Left kidney (tissue), 8 donors: ENCODE data around the gene SLC28A2. TPM values are rescaled to one million over a fixed set of nuclear protein-coding genes. Genes with fewer than 3 reads are reported as not detected.
"Not testable (repeated sequence)": the region's sequence is repeated elsewhere in the genome, so short reads cannot be mapped to it uniquely, and the experiment has no call there.

Experiments used
- DNase-seq: peaks from one replicate; pipeline ENCODE4 v3.0.0-alpha.2; 2013
- long read RNA-seq, 8 donors: transcript quantifications; one replicate each; lab custom pipeline, GENCODE V29; 2026
- polyA plus RNA-seq: library from polyadenylated mRNA; unstranded; fragments of 120-200 nt; gene quantifications from one replicate; pipeline ENCODE4 v1.2.1, GENCODE V29; 2013; ENCODE audit not compliant: insufficient read length

Gene SLC28A2, protein sequence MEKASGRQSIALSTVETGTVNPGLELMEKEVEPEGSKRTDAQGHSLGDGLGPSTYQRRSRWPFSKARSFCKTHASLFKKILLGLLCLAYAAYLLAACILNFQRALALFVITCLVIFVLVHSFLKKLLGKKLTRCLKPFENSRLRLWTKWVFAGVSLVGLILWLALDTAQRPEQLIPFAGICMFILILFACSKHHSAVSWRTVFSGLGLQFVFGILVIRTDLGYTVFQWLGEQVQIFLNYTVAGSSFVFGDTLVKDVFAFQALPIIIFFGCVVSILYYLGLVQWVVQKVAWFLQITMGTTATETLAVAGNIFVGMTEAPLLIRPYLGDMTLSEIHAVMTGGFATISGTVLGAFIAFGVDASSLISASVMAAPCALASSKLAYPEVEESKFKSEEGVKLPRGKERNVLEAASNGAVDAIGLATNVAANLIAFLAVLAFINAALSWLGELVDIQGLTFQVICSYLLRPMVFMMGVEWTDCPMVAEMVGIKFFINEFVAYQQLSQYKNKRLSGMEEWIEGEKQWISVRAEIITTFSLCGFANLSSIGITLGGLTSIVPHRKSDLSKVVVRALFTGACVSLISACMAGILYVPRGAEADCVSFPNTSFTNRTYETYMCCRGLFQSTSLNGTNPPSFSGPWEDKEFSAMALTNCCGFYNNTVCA
- 1.0 TPM for polyA plus RNA-seq
- long read RNA-seq, donor 1, result 0 reads
- long read RNA-seq, donor 2, result 0 reads
- long read RNA-seq, donor 3, result 0 reads
- long read RNA-seq, donor 4, result 0 reads
- long read RNA-seq, donor 5, result 0 reads
- long read RNA-seq, donor 6, result 0 reads
- long read RNA-seq, donor 7, result 0 reads
- long read RNA-seq, donor 8, full-length matches to known transcripts, result 1 of 1 reads
- long read RNA-seq, donor 8, partial matches to known transcripts, result 0 of 1 reads
- long read RNA-seq, donor 8, other reads (novel, unspliced or antisense), result 0 of 1 reads

DNA sequence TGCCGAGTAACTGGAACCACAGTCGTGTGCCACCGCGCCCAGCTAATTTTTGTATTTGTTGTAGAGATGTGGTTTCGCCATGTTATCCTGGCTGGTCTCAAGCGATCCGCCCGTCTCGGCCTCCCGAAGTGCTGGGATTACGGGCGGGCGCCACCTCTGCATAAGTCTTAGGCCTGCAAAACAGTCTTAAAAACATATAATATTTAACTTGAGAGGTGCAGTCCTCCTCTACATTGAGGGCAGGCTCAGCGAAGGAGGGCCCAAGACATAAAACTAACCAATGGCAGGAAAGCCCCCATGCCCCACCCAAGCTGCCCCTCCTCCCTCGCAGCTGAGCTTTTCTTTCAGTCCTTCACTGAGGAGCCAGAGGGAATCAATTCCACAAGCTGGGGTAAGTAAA, at the start of gene SLC28A2:
Gene SLC28A2, plus strand, starts transcription at position 347 of the 400 bp plus-strand sequence. CDS start 982 bp downstream, outside the sequence.
- DNase-seq, result no peak

DNA sequence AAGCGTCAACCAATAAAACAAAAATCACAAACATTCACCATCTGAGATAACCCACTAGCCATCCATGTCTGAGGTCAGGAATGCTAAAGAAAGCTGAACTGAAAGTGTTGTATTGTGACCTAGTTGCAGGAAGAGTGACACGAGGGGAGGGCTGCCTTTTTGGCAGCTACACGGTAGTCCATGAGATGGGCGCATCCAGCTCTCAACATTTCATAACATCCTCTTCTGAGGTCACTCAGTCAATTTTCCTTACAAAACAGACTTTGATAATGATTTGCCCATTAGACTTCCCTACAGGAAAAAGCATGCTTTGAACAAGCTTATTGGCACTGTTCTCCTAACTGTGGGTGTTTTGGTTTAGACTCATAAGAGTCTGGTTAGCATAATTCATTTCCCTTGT, 48.9 kb upstream of the SLC28A2 start:
- DNase-seq, result no peak

DNA sequence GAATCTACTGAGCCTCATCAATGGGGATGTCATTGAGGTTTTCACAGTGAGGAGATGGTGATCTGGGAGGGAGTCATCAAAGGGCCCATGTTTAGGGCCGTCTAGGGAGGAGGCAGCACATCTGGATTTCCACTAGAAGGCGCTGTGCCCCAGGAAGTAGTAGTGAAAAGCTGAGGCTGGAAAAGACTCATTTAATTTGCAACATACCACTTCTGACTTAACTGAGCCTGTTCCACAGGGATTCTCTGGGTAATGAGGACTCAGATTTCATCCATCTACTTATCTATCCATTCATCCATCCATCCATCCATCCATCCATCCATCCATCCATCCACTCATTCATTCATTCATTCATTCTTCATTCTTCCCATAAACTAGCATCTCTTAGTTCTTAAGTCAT, 46.8 kb upstream of the SLC28A2 start:
- DNase-seq, result peak; percentile 60

DNA sequence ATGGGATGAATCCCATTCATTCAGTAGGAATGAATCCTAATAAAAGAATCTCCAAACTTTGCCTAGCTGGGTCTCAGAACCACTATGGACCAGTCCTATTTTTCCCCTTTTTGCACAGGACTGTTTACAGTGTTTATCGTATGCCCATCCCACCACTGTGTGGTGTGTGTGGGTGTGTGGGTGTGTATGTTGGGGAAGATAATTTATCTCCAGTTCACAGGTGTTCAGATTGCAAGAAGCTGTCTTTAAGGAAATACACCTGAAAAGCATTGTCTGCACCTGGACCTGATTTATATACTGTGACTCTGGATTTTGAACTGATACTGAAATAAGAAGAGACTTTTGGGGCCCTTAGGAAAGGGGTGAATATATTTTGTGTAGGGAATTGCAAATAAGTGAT, 39.5 kb upstream of the SLC28A2 start:
- no peak for DNase-seq

DNA sequence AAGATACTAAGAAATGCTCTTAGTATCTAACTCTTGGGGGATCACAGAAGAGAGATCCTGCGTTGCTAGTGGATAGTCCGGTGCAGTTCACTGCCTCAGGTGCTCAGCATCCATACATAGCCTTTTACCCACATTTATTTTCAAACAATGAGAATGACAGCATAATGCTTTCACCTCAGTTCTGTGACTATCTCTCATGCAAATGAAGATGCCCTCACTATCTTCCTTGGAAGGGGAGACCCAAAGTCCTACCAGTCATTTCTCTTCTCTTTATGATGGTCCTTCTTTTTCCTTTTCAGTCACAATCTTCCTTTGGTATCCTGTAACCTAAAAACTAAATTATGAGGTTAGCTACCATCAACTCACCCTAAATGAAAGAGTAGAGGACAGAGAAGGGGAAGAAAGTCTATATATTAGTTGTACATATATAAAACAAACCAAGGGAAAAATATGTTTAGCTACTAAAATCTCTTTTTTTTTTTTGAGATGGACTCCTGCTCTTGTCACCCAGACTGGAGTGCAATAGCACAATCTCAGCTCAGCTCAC, 30.9 kb upstream of the SLC28A2 start:
- DNase-seq, result no peak

DNA sequence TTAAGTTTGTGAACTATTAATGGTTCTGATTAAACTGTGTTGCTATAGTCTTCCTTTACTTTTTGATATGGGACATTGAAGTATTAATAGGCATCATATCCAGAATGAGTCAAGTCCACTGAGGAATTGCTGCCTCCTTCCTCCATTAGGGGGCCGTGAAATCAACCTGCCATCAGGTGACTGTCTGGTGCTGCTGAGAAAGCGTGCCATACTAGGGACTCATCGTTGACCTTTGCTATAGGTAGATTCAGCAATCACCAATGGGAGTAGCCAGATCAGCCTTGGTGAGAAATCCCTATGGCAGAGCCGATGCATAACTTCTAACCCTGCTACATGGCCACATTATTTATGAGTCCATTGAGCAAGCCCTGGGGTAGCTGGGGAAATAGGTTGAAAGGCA, 30.1 kb upstream of the SLC28A2 start:
- DNase-seq, result no peak

DNA sequence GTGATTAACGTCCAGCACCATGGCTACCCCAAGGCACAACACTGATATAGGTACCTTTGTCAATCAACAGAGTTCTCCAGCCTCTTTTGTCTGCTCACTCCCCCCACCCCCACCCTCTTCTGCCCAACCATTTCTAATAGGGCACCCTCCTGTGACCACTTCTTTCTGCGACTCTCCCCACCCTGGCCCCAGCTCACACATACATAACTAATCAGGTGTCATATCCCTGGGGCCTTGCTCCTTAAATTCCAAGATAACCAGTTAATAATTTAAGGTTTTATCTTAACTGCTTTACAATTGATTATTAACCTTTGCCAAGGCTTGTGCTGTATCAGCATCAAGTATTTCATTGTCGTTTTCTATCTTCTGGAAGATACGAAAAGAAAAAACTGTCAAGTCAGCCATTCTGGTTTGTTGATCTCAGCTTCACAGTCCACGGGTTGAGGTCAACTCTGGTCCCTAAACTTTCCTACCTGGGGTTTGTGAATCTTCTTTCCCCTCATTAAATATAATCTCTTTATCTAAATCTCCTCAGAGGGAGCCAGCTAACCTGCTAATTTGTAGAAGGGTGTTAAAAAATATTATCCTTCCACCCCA, 27.3 kb upstream of the SLC28A2 start:
- no peak for DNase-seq

DNA sequence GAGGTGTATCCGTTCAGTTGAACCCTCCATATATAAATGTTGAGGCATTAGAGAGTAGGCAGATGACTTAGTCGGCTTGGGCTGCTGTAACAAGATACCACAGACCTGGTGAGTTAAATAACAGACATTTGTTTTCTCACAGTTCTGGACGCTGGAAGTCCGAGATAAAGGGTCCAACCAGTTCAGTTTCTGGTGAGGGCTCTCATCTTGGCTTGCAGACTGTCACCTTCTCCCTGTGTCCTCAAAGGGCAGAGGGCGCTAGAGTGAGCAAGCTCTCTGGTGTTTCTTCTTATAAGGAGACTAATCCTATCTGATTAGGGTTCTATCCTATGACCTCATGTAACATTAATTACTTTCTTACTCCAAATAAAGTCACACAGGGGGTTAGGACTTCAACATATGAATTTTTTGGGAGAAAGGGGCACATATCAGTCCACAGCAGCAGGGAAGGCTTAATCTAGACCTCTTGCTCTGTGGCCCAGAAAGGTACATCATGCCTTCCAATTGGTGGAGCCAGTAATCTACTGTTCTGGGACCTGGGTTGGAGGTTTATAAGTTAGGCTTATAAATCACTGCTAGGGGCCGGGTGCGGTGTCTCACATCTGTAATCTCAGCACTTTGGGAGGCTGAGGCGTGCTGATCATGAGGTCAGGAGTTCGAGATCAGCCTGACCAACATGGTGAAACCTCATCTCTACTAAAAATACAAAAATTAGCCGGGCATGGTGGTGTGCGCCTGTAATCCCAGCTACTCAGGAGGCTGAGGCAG, 26.3 kb upstream of the SLC28A2 start:
- DNase-seq, result no peak

DNA sequence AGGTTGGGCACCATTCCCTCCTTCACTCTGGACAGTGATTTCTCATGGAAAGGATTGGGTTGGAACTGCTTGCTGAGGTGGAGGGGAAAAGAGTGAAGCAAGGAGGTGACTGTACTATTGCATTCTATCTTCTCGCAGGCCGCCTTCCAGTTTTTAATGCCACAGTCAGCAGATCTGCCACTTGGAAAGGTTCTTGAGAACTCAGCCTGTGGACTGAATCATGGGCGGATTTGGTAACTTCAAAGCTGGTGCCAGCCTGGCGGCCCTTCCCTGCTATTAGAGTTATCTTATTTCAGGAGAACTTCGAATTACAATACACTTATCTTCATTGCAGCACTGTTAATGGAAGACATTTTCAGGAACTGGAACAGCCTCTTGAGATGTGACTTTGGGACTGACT, 23.1 kb upstream of the SLC28A2 start:
- DNase-seq, result no peak

DNA sequence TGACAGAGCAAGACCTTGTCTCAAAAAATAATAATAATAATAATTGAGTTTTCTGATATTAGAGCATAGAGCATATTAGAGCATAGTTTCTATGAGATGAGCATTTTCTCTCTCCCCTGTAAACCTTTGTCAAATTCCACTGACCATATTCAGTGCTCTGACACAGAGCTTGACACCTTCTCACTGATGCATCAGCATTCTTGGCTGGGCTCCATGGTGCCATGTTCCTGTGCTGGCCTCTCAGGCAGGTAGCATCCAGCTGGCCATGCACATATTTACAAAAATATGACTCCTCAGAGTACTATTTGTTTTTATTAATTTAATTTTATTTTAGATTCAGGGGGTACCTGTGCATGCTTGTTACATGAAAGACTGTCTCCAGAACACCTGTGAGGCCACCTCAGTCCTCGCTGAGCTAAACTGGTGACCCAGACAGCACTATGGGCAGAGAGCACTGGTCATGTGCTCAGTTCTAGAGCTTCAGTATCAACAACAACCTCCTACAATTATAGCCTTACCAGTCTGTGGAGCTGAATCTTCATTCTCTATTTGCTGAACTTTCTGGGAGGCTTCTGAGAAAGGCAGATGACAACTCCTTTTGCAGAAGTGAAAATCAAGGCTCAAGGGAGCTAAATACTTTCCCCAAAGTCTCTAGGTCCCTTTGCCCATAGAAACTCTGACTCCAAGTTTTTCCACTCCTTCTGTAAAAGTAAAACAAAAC, 21.6 kb upstream of the SLC28A2 start:
- no peak for DNase-seq

DNA sequence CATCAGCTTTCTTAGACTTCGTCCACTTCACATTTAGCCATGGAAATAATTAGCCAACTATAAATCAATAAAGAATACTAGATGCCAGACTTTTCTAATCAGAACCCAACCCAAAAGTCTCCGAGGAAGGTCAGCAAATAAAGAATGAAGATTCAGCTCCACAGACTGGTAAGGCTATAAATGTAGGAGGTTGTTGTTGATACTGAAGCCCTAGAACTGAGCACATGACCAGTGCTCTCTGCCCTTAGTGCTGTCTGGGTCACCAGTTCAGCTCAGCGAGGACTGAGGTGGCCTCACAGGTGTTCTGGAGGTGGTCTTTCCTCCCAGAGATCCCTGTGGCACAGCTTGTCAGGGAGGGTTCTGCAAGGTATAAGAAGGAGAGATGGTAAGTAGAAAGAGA, 20.9 kb upstream of the SLC28A2 start:
- no peak for DNase-seq

DNA sequence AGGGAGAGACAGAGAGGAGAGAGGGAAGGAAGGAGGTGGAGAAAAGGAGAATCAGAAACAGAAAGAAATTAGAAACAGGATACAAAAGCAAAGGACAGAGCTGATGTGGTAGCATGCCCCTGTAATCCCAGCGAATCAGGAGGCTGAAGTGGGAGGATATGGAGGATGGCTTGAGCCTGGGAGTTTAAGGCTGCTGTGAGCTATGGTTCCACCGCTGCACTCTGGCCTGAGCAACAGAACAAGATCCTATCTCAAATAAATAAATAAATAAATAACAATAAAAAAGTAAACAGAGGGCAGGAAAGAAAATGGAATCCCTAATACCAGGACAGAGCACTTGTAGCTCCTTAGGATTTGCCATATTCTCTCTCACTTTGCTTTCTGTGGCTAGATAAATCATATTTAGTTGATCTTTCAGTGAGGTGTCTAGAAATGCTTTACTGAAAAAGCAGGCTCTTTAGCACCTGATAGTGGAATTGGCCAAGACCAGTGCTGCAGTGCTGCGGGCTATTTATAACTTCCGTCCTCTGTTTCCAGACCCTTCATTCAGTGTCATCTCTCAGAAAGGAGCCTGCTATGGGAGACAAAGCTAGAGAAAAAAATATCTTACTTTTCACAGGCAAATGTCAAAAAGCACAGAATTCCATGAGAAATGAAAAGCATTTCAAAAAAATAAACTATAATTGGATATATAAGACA, 20.0 kb upstream of the SLC28A2 start:
- DNase-seq, result no peak

DNA sequence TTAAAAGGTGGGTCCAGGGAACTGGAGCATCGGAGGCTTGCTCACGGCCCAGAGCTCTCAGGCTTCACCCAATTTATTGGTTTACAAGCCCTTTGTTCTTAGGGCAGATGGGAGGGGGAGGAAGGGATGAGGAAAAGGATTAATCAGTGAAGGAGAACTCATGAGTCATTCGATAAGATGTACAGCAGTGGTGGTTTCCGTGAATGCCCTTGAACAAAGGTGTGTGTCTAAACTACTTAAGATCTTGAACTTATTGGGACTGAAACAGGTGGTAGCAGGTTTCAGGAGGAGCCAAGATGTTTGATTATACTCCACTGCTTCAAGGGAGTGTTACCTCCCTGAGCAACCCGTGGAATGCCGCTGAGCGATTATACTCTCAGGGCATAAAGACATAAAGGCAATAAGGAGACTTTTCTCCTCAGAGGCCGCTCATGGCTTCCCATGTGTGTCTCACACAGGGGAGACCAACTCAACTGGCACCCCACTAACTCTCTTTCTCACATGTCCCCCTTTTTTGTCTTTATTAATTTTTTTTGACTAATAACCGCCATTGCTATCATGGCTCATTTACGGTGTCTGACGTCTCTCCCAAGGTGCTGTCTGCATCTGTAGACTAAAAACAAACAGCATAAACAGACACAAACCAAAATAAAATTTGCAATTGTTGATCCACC, 17.3 kb upstream of the SLC28A2 start:
- DNase-seq, result no peak

DNA sequence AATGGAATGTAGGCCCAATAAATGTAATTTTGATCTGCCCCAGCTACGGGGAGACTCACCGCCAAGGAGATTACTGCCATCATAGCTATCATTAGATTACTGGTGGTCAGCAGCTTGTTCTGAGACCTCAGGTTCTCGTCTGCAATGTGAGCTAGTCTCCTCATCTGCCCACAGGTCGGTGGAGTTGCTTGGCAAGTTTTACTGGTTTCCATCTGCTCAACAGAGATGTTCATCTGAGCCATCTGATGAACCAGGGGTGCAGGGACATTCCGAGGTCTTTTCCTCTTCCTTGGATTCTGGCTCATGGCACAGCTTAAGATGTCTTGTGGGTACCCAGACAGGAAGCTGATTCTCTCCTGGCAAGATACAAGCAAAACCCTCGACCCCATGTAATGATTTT, 15.2 kb upstream of the SLC28A2 start:
- not testable (repeated sequence) for DNase-seq

DNA sequence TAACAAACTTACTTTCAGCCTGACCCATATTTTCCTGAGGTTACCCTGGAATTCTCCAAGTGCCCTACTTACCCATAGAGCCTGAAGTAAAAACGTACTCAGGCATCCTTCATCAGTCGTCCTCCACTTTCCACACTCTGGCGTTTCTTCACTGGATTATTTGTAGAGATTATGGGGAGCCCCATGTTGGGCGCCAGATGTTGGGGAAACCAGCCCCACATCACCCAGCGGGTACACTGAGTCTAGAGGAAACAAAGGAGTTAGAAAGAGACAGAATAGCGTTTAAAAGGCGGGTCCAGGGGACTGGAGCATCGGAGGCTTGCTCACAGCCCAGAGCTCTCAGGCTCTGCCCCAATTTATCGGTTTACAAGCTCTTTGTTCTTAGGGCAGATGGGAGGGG, 9.7 kb upstream of the SLC28A2 start:
- DNase-seq, result no peak

DNA sequence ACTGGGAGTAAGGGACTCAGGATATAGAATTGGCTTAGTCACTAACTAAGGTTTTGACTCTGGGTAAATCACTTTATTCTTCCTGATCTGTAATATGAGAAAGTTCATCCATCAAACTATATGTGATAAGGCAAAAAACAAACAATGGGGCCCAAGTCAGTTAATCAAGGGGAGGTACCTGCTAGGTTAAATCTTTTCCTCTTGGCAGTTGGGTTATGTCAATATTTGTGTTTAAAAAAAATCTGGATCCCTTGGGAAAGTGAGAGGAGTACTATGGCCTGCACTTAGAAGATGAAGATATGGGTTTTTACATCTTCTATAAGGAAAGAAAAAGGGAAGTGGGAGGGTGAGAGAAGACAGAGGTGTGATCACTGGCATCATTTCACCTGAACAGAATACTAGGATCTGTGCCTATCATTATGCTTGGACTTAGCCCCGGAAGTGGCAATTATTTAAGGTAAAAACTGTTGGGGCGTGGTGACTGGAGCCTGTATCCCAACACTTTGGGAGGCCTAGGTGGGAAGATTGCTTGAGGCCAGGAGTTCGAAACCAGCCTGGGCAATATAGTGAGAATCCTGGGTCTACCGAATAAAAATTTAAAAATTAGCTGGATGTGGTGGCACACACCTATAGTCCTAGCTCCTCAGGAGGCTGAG, 2.8 kb upstream of the SLC28A2 start:
- DNase-seq, result no peak

DNA sequence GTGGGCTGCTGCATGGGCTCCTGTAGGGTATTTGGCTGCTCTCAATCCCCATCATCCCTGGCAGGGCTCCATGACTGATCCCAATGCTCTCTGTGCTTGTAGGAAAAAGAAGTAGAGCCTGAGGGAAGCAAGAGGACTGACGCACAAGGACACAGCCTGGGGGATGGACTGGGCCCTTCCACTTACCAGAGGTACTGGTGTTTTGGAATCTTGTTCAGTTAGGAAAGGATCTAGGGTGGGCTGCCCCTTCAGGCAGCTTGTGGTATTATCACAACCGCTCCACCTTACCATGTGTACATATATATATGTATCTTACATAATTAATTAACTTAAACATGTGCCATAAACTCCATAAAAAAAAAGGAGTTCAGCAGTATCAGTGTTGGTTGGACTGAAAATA, 1.3 kb downstream of the SLC28A2 start:
- DNase-seq, result no peak

DNA sequence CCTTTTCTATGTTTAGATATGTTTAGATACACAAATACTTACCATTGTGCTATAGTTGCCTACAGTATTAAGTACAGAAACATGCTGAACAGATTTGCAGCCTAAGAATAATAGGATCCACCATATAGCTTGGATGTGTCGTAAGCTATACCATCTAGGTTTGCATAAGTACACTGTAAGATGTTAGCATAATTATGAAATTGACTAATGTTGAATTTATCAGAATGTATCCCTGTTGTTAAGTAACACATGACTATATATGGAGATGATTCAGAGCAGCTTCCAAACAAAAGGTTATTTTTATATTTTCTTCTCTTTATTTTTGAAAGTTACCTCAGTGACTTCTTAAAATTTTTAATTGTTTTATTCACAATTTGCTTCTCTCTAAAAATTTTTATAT, 2.4 kb downstream of the SLC28A2 start:
- DNase-seq, result no peak

DNA sequence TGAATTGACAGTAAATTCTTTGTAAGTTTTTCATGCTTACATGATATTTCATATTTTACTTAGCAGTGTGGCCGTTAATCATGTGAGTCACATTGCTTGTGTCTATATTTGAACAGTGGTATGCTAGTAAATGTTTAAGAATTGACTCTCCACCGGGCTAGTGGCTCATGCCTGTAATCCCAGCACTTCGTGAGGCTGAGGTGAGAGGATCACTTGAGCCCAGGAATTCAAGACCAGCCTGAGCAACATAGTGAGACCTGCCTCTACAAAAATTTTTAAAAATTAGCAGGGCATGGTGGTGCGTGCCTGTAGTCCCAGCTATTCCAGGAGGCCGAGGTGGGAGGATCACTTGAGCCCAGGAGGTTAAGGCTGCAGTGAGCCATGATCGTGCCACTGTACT, 2.8 kb downstream of the SLC28A2 start:
- DNase-seq, result not testable (repeated sequence)
